SK-N-SH (cell line): ENCODE measurements around the gene GLTP. TPM values are rescaled to one million over a fixed set of nuclear protein-coding genes. Genes with fewer than 3 reads are reported as not detected.

Experiments used
- CTCF ChIA-PET: fragments of 300-600, 350-600 bp; formaldehyde crosslinking; extraction: SDS; loops from one replicate; lab custom pipeline; 2021; lab: Yijun Ruan, JAX
- POLR2A ChIA-PET: fragments of 350-600 bp; sonication (Branson Sonifier 250); formaldehyde crosslinking; extraction: SDS; loops from one replicate; lab custom pipeline; 2020; ENCODE audit warnings: antibody characterized with exemption, inconsistent platforms; lab: Yijun Ruan, JAX
- DNase-seq: peaks from one replicate; pipeline ENCODE4 v3.0.0; 2012
- H2AFZ ChIP-seq: fragments of 200-600 bp; sonication (generic); 2 replicates; pipeline ENCODE4 v1.8.1; 2016; ENCODE audit warnings: antibody characterized with exemption, mild to moderate bottlenecking, low read depth
- H3F3A ChIP-seq: fragments of 200-600 bp; sonication (generic); replicated peaks from 2 replicates; pipeline ENCODE3; 2016; ENCODE audit warnings: antibody characterized with exemption, mild to moderate bottlenecking; ENCODE audit not compliant: insufficient read depth
- H3K27ac ChIP-seq, 2 experiments: fragments of 200-500 bp in 1 of 2; fragments of 200-600 bp in 1 of 2; sonication (Bioruptor generic) in 1 of 2; sonication (generic), shearing (Covaris generic) in 1 of 2; 2 replicates each; pipeline versions ENCODE4 v1.5.1 to v1.6.1; 2014 to 2016; ENCODE audit warnings: low read depth in 2 of 2, inconsistent platforms in 1 of 2, low read length in 1 of 2, mild to moderate bottlenecking in 1 of 2, mixed read lengths in 1 of 2
- H3K27me3 ChIP-seq: fragments of 200-600 bp; sonication (generic), shearing (Covaris generic); 2 replicates; pipeline ENCODE4 v1.6.1; 2016; ENCODE audit warnings: mixed run types; ENCODE audit not compliant: insufficient read depth
- H3K36me3 ChIP-seq, 2 experiments: fragments of 200-500 bp in 1 of 2; fragments of 200-600 bp in 1 of 2; sonication (Bioruptor generic) in 1 of 2; sonication (generic) in 1 of 2; replicated peaks in 1 of 2; 2 replicates each; pipeline versions ENCODE3 to v1.5.1; 2014 to 2016; ENCODE audit warnings: low read length in 1 of 2, mild to moderate bottlenecking in 1 of 2; ENCODE audit not compliant: insufficient read depth in 2 of 2, control insufficient read depth in 1 of 2
- H3K4me1 ChIP-seq, 2 experiments: fragments of 200-500 bp in 1 of 2; fragments of 200-600 bp in 1 of 2; sonication (Bioruptor generic) in 1 of 2; sonication (generic), shearing (Covaris generic) in 1 of 2; 2 replicates each; pipeline versions ENCODE4 v1.5.1 to v1.6.1; 2014 to 2016; ENCODE audit warnings: low read depth in 1 of 2, low read length in 1 of 2, mixed run types in 1 of 2; ENCODE audit not compliant: insufficient read depth in 2 of 2, control insufficient read depth in 1 of 2
- H3K4me2 ChIP-seq: fragments of 200-600 bp; sonication (generic), shearing (Covaris generic); 2 replicates; pipeline ENCODE4 v1.6.1; 2017; ENCODE audit warnings: mixed run types
- H3K4me3 ChIP-seq, 2 experiments: fragments of 200-500 bp in 1 of 2; fragments of 200-600 bp in 1 of 2; sonication (Bioruptor generic) in 1 of 2; sonication (generic), shearing (Covaris generic) in 1 of 2; 2 replicates each; pipeline versions ENCODE4 v1.5.1 to v1.8.1; 2014 to 2016; ENCODE audit warnings: low read depth in 2 of 2, inconsistent platforms in 1 of 2, low read length in 1 of 2, mild to moderate bottlenecking in 1 of 2, mixed read lengths in 1 of 2, moderate library complexity in 1 of 2
- H3K79me2 ChIP-seq: fragments of 200-600 bp; sonication (generic); 2 replicates; pipeline ENCODE4 v1.8.1; 2017; ENCODE audit warnings: mild to moderate bottlenecking; ENCODE audit not compliant: insufficient read depth
- H3K9ac ChIP-seq: fragments of 200-600 bp; sonication (generic); 2 replicates; pipeline ENCODE4 v1.6.1; 2017; ENCODE audit warnings: mixed run types
- H3K9me2 ChIP-seq: fragments of 200-600 bp; sonication (generic); 2 replicates; pipeline ENCODE4 v1.6.1; 2017; ENCODE audit warnings: mixed run types
- H3K9me3 ChIP-seq: fragments of 200-600 bp; sonication (generic); 2 replicates; pipeline ENCODE4 v1.6.1; 2017; ENCODE audit warnings: mixed run types, mild to moderate bottlenecking, moderate library complexity
- H4K20me1 ChIP-seq: fragments of 200-600 bp; sonication (generic); 2 replicates; pipeline ENCODE4 v1.6.1; 2017; ENCODE audit warnings: mild to moderate bottlenecking, mixed run types; ENCODE audit not compliant: insufficient read depth
- CHD2 ChIP-seq: fragments of 150-350 bp; IDR thresholded peaks from 2 replicates; pipeline ENCODE4 v1.6.1; 2018; ENCODE audit warnings: low read length; ENCODE audit not compliant: partially characterized antibody
- CTCF ChIP-seq: fragments of 200-600 bp; sonication (generic); IDR thresholded peaks from 2 replicates; pipeline ENCODE4 v1.6.1; 2017; ENCODE audit warnings: antibody characterized with exemption, mild to moderate bottlenecking, moderate library complexity
- FOSL2 ChIP-seq: IDR thresholded peaks from 2 replicates; pipeline ENCODE4 v1.4.0; 2012; ENCODE audit warnings: low read depth, mild to moderate bottlenecking, moderate library complexity, borderline replicate concordance
- FOXM1 ChIP-seq: IDR thresholded peaks from 2 replicates; pipeline ENCODE4 v1.4.0; 2012; ENCODE audit warnings: low read depth, mild to moderate bottlenecking
- GATA2 ChIP-seq: sonication (generic); formaldehyde crosslinking; IDR thresholded peaks from 2 replicates; pipeline ENCODE4 v1.5.0; 2020; ENCODE audit warnings: mild to moderate bottlenecking, missing genetic modification reagents
- JUND ChIP-seq: IDR thresholded peaks from 2 replicates; pipeline ENCODE4 v1.4.0; 2012
- MEF2A ChIP-seq: IDR thresholded peaks from 2 replicates; pipeline ENCODE4 v1.4.0; 2012; ENCODE audit warnings: low read depth, borderline replicate concordance
- NFIC ChIP-seq: IDR thresholded peaks from 2 replicates; pipeline ENCODE4 v1.4.0; 2012; ENCODE audit warnings: borderline replicate concordance
- NRF1 ChIP-seq: IDR thresholded peaks from 2 replicates; pipeline ENCODE4 v1.6.1; 2012; ENCODE audit warnings: low read depth, mild to moderate bottlenecking, low read length
- POLR2AphosphoS5 ChIP-seq: IDR thresholded peaks from 2 replicates; pipeline ENCODE4 v1.6.1; 2012; ENCODE audit warnings: low read depth, low read length
- RXRA ChIP-seq: IDR thresholded peaks from 2 replicates; pipeline ENCODE4 v1.4.0; 2012; ENCODE audit warnings: low read depth, mild to moderate bottlenecking, borderline replicate concordance
- SIN3A ChIP-seq: IDR thresholded peaks from 2 replicates; pipeline ENCODE4 v1.6.1; 2012; ENCODE audit warnings: low read depth, mild to moderate bottlenecking, low read length, moderate library complexity, borderline replicate concordance
- SMC3 ChIP-seq: IDR thresholded peaks from 2 replicates; pipeline ENCODE4 v1.6.1; 2012; ENCODE audit warnings: low read depth, low read length, improper control_type of control experiment
- TAF1 ChIP-seq: IDR thresholded peaks from 2 replicates; pipeline ENCODE4 v1.6.1; 2012; ENCODE audit warnings: low read depth, mild to moderate bottlenecking, low read length, moderate library complexity, borderline replicate concordance
- USF1 ChIP-seq: IDR thresholded peaks from 2 replicates; pipeline ENCODE4 v1.4.0; 2012; ENCODE audit warnings: low read depth, borderline replicate concordance
- WGBS: methylation state at CpG from one replicate; pipeline ENCODE4 v1.1.6; 2017; ENCODE audit warnings: low lambda C conversion rate; 5-methylcytosine and 5-hydroxymethylcytosine counted together
- polyA plus RNA-seq, 3 experiments: library from polyadenylated mRNA; depleted of rRNA; stranded (reverse); fragments of >200 nt; gene quantifications; 2 replicates each; pipeline ENCODE4 v1.2.3, GENCODE V29; 2012
- TF ChIP-seq, protein P1 (sequence below): IDR thresholded peaks from 2 replicates; pipeline ENCODE4 v1.6.1; 2012; ENCODE audit warnings: mild to moderate bottlenecking, low read depth, low read length, moderate library complexity

Gene GLTP
- polyA plus RNA-seq, 1 of the 3 experiments (the other 2 are of a cell fraction): 23.0 TPM

GRCh38 chr12:109861689-109862314 lies 18.5 kb downstream of the GLTP start:
- Histone ChIP-seq H3K27me3 (no peaks in the 10 kb centered on the region), H3K4me3 (no peak overlapping the region), H3K4me1 (no peaks in the 10 kb centered on the region; a peak in 1 of 4 replicates), H3K9me3 (no peaks in the 10 kb centered on the region), H3K9ac (no peak overlapping the region), H3K27ac (no peak overlapping the region), H3K9me2 (no peaks in the 10 kb centered on the region), H2AFZ (no peak overlapping the region), H3F3A (no peaks in the 10 kb centered on the region), H3K4me2 (no peak overlapping the region), H3K36me3 (peaks cover 0 to 15% of the 10 kb centered on the region in 2 experiments), H3K79me2 (peaks cover 13% of the 10 kb centered on the region; the same call in 1 of the 2 replicates), H4K20me1 (no peaks in the 10 kb centered on the region)
- DNase-seq: no peak
- CTCF ChIA-PET: interaction anchor here (1.3 kb wide), 1 partner anchor 10 kb away, joined by 3 read pairs; no protein-coding TSS in a partner anchor
- 90% methylated on average over 11 of the region's 17 CpGs for WGBS
- TF ChIP-seq, protein P1, sequence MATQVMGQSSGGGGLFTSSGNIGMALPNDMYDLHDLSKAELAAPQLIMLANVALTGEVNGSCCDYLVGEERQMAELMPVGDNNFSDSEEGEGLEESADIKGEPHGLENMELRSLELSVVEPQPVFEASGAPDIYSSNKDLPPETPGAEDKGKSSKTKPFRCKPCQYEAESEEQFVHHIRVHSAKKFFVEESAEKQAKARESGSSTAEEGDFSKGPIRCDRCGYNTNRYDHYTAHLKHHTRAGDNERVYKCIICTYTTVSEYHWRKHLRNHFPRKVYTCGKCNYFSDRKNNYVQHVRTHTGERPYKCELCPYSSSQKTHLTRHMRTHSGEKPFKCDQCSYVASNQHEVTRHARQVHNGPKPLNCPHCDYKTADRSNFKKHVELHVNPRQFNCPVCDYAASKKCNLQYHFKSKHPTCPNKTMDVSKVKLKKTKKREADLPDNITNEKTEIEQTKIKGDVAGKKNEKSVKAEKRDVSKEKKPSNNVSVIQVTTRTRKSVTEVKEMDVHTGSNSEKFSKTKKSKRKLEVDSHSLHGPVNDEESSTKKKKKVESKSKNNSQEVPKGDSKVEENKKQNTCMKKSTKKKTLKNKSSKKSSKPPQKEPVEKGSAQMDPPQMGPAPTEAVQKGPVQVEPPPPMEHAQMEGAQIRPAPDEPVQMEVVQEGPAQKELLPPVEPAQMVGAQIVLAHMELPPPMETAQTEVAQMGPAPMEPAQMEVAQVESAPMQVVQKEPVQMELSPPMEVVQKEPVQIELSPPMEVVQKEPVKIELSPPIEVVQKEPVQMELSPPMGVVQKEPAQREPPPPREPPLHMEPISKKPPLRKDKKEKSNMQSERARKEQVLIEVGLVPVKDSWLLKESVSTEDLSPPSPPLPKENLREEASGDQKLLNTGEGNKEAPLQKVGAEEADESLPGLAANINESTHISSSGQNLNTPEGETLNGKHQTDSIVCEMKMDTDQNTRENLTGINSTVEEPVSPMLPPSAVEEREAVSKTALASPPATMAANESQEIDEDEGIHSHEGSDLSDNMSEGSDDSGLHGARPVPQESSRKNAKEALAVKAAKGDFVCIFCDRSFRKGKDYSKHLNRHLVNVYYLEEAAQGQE: no peak
- TF ChIP-seq JUND (no peak), FOSL2 (no peak), SIN3A (no peak), FOXM1 (no peak), RXRA (no peak), SMC3 (no peak), CHD2 (no peak), MEF2A (no peak), GATA2 (no peak), TAF1 (no peak), CTCF (no peak), NFIC (no peak), NRF1 (no peak), USF1 (no peak), POLR2AphosphoS5 (no peak)
- POLR2A ChIA-PET: interaction anchor here (0.5 kb wide), 1 partner anchor 28 kb away, joined by 3 read pairs; no protein-coding TSS in a partner anchor
